AG20443 (cell line): ENCODE measurements around the gene ALPI.

Experiments
- DNase-seq: peaks from one replicate; pipeline ENCODE4 v3.0.0; 2012; ENCODE audit warnings: low spot score, mixed read lengths

Gene ALPI

DNA sequence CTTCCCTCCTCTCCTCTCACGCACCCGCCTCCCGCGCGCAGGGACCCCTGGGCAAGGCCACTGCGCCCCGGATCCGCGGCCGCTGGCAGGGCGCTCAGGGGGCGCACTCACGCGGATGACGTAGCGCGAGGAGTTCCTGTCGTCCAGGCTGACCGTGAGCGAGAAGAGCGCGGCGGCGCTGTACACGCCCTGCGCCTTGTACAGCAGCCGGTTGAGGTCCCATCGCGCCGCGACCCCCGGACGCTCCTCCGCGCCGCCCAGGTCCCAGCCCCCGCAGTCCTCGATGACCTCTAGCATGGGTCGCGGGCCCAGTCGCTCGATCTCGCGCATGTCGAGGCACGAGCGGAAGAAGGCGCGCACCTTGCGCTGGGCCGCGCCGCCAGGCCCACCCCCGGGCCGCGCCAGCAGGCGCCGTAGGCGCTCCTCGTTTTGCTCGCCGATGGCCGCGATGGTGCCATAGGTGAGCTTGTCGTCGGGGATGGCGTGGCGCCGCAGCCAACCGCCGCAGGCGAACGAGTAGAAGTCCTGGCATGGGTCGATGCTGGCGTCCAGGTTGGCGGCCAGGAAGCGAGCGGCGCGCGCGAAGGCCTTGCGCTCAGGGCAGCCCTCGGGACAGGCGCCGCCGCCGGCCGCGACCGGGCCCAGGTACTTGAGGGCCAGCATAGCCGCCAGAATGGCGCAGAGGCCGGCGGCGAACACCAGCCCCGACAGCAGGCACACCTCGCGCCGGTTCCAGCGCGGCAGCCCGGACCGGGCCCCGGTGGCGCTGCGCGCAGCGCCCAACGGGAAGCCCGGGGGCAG, 30.0 kb downstream of the ALPI start:
- no peak for DNase-seq

DNA sequence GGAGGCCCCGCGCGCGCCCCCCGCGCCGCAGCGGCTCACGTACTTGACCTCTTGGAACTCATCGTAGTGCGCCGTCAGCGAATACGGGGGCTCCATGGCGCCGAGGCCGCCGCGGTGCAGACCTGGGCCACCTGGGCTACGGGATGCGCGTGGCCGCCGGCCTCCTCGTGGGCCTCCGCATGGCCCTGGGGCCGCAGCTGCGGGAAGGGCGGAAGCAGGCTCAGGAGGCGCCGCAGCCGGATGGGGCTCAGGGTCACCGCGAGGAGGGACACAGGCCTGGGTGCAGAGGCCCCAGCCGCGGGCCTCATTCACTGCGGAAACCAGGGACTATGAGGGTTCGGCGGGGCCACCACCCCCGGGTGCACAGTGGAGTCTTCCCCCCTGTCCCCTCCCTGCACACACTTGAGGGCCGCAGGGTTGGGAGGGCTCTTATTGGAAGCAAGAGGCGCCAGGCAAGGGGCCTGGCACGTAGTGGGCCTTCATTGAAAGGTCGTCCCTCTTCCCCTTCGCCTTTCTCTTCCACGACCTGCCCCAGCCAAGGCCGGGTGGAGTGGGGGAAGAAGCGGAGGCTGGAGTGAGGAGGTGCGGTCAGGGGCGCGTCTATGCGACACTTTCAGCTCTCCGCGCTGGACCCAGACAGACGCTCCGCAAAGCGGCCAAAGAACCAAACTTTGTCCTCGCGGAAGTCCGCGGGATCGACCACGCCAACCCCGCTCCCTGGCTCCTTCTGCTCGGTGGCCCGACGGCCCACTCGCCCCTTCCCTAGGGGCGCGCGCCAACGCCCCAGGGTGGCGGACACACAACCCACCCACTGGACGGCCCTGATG, 30.8 kb downstream of the ALPI start:
- DNase-seq, result no peak

DNA sequence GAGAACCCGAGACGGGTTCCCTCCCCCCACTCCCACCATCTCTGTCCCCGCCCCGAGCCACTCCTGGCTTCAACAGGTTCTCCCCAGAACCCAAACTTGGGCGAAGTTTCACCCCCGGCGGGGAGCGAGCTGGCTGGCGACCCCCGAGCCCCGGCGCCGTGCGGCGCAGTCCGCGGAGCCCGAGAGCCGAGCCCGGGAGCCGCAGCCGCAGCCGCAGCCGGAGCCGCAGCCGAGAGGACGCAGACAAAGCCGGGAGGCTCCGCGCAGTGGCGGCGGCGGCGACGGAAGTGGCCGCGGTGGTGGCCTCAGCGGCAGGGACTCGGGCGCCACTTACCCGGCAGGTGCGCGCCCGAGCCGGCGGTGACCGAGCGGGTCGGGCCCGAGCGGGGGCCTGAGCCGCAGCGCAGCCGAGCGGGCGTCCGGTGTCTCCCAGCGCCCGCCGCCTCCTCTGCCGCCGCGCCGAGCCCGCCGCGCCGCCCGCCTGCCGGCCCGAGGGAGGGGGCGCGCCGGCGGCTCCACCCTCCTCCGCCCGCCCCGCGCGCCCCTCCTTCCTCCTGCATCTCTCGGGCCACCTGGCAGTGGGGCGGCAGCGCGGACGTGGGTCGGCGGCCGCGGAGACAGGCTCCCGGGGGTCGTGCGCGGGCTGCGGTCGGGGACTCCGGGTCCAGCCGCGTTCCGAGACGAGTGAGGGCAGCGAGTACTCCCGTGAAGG, 31.6 kb downstream of the ALPI start, which contains the start of gene ECEL1:
Gene ECEL1, minus strand, starts transcription at position 450 of the 712 bp plus-strand sequence. CDS start 1,181 bp downstream, outside the sequence.
- no peak for DNase-seq

DNA sequence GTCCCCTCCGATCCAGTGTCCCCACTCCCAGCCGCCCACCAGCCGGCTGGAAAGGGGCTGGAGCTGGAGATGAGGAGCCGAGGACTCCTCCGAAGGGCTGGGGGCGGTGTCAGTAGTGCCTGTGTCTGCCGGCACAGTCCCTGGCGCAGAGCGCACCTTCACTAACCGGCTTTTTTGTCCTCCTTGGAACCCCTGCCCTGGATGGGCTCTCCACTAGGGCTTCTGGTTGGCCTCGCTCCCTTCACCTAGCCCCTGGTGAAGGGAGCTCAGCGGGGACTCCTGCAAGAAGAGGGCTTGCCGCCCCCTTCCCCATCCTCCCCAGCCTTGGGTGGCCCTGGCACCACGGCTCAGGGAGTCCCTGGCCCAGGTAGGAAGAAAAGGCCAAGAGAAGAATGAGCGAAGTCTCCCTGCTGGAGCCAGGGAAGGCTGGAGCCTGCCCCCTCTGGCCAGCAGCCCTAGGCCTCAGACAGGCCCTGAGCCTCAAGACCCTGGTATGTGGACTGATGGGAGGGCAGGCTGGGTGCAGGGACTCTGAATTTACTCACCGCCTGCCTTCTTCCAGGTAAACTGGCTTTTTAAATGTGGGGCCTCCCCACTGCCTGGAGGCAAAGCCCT, 32.3 kb downstream of the ALPI start:
- DNase-seq, result no peak

DNA sequence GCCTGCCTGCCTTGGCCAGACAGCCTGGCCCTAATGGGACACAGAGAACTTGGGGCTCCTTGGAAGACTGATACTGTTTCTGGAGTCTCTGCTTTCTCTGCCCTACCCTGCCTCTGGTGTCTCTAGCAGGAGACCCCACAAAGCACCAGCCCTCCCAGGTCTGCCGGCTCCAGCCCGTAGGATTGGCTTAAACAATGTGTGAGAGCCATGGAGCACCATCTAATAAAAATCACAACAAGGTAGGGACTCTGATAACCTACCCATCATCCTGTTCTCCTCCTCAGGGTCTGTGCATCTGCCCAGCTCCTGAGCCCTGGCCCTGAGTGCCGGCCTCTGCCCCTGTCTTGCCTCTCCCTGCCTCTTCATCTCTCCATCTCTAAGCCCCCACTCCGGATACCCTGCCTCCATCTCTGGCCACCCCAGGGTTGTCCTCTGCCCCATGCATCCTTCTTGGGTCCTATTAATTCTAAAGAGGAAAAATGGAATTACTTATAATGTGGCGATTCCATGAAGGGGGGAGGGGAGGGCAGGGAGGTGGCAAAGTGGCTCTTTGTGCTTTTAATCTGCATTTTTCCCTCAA, 32.9 kb downstream of the ALPI start:
- DNase-seq, result no peak

DNA sequence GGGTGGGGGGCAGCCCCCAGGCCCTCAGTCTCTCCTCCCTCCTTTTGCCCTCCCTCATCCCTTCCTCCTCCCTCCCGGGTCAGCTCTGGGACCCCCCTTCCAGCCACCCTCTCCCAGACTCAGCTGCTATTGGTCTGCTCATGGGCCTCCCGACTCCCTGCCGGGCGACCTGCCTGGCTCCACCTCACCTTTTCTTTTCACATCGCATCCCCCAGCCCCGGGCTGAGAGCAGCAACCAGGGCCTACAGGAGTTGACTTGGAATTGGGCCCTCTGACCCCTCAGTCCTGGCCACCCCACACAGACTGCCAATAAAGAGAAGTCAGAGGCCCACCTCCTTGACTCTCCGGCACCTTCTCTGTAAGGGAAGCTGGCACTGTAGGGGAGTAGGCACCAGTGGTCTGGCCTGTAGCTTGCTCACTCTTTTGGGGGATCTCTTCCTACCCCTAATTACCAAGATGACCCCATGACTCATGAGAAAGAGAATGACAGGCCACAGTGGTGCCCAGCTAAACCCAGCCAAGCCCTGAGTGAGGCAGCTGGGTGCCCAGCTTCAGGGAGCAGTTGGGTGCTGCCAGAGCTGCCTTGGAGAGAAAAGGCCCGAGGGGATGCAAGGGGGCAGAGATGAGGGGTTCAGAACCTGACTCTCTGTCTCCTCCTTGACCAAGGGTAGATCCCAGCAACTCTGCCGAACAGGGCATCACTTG, 33.7 kb downstream of the ALPI start:
- DNase-seq, result no peak

DNA sequence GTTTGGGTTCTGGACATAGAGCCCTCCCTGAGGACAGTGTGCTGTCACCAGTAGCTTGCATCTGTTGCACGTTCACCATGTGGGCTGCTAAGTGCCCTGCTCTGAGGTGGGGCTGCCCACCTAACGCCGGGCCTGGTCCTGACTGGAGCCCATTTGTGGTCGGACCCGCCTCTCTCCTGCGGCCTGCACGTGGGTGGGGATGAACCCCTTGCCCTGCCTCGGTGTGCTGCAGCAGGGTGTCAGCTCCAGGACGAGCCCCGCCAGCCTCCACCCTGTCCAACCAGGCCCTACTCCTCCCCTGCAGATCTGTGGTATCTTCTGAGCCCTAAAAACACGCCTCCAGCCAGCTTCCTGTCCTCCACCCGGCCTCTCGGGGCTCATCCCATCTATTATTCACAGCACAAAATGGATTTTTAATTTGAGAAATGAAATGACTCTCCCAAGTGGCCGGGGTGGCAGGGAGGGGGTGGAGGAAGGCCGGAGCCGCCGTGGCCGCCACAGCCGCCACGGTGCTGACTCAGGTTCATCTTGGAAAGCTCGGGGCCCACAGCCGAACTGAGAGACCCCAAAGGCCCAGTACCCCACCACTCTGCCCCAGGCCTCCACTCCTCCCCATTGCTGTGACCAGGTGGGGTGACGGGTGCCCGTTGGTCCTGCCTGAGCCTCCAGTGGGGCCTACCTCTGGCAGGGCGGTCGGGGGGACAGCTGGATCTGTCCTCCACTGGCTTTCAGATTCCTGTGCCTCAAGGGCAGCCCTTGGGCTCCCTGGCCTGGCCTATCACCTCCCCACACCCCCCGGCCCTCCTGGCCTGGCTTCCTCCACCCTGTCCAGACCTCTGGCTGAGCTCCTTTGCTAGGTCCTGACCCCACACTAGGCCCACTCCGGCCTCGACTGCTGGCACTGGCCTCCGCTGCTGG, 34.5 kb downstream of the ALPI start:
- no peak for DNase-seq

DNA sequence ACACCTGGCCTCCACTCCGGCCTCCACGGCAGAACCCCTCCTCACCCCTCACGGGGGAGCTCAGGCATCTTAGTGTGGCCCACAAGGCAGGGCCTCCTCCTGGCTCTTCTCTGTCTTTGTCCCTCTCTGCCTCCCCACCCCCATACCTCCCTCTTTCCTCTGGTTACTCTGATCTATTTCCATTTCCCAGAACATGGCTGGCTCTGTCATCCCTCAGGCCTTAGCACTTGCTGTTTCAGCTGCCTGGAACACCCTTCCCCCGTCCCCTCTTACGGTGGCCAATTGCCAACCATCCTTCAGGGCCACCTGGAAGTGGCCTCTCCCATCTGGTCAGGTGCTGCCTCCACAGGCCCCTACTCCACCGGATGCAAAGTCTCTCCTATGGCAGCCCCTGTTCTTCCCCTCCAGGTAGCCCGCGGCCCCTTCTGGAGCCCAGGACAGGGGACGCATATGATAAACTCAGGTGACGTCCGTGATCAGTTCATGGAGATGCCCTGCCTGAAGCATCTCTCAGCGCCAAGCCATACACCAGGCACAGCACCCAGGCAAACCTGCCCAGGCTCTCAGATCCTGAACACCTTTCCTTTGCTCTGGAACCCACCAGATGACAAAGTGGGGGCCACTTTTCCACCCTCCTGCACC, 35.3 kb downstream of the ALPI start:
- DNase-seq, result no peak

DNA sequence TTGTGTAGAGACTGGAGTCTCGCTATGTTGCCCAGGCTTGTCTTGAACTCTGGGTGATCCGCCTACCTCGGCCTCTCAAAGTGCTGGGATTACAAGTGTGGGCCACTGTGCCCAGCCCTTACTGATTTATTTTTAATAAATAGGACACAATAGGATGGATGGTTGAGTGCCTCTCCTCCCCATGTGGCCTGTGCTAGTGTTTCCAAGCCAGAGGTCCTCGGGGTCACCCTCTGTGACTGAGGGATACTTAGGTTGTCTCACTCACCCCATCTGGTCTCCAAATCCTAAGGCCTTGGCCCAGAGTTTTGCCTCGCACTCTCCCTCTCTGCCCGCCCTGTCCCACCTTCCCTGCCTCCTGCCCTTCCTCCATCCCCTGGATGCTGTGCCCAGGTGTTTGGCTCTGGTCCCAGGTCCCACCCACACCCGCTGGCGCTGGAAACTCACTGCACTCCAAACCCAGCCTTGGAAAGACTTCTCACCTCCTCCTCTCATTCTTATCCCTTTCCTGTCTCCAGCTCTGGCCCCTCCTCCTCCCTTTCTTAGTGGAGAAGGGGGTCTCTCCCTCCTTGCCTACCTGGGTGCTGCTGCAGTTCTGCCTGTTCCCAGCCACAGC, 36.4 kb downstream of the ALPI start:
- DNase-seq, result no peak

DNA sequence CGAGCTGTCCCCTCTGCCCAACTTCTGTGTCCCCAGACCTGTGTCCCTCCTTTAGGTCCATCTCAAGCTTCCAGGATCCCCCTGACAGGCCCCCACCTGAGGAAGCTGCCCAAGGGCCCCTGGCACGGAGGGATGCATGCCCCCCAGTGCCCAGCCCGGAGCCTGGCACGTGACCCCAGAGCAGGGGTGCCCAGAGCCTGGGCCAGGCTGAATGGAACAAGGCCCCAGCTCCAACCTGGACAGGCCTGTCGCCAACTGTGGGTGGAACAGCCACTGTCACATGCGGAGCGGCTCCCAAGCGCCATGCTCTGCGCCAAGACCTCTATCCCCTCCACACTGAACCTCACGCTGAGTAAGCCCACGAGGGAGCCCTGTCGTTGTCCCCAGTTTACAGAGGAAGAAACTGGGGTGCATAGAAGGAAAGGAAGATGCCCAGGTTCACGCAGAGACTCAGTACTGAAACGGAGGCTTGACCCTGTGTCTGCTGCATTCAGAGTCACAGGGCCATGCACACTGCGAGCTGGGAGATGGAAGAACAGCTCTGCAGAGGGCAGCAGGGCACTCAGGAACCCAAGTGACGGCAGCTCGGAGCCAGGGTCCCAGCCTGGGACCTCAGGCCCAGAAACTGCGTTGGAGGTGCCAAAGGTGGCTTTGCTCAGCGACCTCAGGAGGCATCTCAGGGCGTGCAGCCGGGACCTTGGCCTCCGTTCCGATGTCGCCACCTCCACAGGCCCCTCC, 37.2 kb downstream of the ALPI start:
- DNase-seq, result no peak

DNA sequence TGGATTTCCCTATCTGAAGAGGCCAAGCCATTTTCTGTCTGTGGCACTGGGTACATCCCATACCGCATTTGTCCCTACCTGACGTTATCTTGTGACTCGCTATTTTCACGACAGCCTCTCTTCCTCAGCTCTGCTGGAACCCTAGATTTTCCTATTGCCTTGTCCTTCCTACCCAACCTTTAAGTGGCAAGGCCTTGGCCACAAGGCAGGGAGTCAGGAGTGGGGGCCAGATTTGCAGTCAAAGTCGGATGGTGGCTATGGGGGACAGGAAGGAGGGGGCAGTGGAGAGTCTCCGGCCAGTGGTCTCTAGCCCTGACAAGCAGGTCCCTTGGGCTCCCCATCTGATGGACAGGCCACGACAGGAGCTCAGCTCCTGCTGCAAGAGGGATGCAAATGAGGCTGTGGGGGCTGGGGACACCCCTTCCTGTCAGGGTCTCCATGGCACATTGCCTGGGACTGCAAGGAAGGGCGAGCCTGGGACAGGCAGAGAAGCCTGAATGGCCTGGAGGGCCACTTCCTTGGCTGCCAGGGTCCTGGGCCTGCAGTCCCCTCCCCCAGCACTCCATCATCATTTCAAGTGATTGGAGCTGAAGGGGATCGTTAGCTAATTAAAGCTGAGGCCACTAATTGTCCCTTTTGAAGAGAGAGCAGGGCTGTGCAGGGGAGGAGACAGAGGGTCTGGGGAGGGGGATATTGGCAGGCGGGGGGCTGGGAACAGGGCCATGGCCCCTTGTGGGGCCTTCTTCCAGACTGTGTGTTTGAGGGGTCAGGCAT, 37.9 kb downstream of the ALPI start:
- no peak for DNase-seq

DNA sequence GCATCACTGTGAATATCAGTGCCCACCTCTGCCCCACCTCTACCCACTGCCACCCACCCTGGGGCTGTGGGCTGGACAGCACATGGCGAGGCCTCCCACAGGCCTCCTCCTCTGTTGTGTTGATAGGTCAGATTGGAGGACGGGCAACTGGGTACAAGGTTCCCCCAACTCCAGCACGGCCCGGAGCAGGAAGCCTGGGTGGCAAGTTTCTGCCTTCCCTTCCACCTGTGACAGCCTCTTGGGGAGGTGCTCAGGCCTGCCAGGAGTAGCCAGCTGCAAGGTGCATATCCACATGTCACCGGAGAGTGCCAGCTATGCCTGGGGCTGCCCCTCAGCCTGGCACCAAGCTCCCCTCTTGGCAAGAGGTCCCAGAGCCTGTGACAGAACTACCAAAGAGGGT, 38.6 kb downstream of the ALPI start:
- DNase-seq, result no peak

DNA sequence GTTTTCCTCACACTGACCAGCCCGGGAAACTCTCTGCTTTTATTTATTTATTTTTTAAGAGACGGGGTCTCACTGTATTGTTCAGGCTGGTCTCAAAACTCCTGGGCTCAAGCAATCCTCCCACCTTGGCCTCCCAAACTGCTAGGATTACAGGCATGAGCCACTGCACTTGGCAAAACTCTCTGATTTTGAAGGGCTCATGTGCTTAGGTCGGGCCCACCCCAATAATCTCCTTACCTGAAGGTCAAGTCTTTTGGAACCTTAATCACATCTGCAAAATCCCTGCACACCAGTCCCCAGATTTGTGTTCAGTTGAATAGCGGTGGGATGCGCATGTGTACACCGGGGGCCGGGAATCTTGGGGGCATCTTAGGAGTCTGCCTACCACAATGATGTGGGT, 39.3 kb downstream of the ALPI start:
- DNase-seq, result no peak

DNA sequence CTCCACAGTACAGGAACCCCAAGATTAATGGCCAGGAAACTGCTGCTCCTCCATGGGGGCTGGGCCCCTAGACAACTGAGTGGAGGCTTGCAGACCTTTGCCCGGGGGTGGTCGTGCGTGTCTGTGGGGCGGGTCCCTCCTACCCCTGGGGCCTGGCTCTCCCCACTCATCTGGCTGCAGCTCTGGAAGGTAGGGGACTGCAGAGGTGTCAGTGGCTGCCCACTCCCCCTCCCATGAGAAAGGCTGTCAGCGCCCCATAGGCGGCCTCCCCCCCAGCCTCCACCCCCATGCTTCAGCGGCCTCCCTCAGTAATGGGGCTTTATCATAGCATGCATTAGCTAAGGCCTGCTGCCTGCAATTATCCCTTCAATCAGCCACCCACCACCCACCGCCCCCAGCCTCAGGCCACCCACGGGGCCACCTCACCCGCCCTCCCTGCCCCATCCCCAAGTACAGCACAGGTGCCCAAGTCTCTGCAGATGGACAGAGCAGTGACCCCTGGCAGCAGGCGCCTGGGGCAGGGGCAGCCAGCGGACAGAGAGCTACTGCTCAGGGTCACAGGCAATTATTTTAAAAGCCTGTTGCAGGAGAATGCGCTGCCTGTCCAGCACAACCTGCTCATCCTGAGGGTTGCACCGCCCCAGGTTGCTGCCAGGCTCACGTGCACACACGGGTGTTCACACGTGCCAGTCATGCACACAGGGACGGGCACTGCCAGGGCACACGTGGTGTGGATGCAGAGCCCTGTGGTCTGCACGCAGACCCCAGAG, 40.7 kb downstream of the ALPI start:
- DNase-seq, result no peak

DNA sequence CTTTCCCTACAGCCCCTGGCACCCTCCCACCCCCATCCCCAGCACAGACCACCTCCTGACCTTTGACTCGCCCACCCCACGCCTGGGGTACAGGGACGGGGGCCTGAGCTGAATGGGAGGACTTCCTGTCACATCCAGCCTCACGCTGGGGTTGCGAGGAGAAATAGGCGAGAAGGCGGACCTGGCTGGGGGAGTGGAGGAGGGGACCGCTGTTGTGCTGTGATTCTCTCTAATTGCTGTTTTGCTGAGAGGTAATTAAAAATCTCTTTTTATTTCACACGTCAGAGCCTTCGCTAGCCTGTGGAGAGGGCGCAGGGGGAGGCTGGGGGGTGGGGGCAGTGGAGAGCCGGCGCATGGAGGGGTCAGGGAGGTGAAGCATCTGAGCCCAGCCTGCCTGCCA, 41.4 kb downstream of the ALPI start:
- no peak for DNase-seq

DNA sequence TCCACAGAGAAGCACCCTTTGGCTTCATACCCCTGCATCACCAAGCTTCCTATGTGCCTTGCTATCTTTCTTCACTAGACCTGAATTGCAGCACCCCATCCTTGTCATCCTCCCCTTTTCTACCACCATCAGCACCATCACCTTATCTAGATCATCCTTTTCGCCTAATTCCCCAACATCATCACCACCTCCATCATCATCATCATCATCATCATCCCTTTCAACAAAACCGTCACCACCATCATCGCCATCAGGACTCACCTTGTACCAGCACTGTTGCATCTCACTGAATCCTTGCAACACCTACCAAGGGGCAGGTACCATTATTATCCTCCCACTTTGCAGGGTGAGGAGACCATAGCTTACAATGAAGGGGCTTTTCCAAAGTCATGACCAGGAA, 42.5 kb downstream of the ALPI start:
- DNase-seq, result no peak

DNA sequence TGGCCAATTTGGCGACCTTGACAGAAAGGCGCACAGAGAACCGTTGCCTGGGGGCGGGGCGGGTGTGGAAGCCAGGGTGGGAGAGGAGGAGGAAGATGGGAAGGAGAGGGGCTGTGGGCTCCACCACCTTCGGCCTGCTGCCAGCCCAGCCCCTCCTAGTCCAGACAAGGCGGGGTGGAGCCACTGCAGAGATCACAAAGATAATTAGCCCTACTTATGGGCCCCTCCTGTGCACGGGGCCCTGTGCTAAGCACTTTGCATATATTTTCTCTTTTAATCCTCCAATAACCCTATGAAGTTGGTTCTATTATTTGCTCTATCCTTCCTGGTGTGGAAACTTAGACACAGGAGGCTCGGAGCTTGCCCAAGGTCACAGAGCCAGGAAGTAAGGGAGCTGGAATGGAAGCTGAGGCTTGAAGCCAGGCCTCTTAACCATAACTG, 45.4 kb downstream of the ALPI start:
- no peak for DNase-seq
